GM19240 (cell line): ENCODE results near the gene CRYBG1.

Experiments used
- DNase-seq: peaks from one replicate; pipeline ENCODE4 v3.0.0; 2011; ENCODE audit warnings: low spot score; ENCODE audit not compliant: insufficient read length

CRYBG1 gene

DNA sequence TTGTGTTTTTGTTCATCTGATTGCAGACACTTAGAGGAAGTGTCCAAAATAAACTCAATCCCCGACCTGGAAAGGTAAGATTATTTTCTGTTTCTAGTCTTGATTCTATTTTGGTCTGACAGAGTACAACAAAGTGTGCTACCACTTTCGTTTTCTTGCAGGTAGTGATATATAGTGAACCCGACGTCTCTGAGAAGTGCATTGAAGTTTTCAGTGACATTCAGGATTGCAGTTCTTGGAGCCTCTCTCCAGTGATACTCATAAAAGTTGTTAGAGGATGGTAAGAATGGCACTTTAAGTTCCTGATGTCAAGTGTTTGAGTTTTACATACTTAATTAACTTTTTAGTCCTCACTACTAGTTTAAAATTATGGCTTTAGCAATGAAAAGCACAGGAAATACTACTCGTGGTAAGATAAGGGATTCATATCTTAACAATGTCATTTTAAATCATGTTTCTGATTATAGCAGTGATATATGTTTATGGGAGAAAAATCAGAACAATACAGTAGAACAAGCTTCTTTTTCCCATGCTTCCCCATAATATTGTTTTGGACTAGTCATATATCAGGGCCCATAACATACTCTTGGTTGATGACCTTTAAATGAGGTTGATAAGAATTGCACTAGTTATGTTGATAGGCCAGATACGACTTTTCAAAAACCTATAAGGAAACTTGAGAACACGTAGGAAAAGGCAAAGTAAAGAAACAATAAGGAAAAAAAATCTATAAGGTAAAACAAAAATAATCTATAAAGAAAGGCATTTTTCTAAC, 164.8 kb downstream of the CRYBG1 start:
- no peak for DNase-seq

DNA sequence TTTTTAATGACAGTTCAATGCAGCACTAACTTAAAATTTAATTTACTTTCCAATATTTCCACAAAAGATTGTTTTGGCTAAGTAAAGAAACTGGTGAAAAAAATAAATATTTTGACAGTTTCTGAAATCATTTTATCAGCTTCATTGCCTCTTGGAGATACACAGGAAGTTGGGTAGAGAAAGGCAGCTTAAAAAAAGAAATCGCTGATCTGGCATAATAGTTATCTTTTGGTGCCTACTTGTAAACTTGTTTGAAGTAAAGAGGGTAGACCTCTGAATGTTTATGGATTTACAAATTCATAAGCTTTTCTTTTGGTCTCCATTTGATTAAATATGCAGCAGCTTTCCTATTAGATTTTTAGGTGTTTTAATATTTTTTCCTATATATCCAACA, 165.4 kb downstream of the CRYBG1 start:
- no peak for DNase-seq

DNA sequence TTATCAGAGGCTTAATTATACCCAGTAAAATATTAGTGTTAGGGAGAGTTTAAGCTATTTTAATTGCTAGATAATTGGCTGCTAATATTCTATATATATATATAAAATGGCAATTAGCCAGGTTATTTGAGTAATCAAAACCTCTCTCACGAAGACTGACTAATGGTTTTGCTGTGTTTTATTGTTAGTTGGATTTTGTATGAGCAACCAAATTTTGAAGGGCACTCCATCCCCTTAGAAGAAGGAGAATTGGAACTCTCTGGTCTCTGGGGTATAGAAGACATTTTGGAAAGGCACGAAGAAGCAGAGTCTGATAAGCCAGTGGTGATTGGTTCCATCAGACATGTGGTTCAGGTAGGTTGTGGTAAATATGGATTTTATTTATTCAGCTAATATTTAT, 166.6 kb downstream of the CRYBG1 start:
- no peak for DNase-seq

DNA sequence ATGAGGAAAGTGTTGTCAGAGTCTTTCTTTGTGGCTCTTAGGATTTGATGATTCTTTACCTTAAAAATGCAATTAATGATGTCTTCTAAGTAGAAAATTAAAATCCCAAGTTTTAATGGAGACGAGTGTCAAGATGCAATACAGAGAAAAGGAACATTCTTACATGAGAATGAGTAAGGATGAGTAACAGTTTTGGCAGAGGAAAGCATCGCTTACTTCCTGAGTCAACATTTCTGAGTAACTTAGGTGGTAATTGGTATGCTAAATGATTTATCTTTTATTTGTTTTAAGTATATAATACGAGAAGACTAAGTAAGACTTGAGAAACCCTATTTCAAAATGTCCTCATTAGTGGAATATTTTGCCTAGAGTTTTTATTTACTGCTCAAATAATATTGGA, 167.5 kb downstream of the CRYBG1 start:
- no peak for DNase-seq

DNA sequence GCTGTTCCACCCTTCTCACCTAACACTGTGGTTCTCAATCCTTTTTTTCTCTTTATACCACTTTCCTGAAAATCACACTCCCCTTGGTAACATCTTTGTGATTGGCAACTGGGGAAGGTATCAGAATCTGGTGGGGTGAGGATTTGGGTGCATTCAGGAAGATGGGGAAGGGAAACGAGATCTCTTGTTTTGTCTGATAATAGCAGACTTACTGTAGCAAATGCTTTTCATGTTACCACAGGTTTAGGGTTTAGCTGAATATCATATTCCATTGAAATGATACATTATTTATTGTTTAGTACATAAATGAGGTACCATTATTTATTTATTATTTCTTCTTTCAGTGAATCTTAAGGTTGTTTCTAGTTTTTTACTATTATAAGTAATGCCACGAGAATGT, 168.0 kb downstream of the CRYBG1 start:
- no peak for DNase-seq

DNA sequence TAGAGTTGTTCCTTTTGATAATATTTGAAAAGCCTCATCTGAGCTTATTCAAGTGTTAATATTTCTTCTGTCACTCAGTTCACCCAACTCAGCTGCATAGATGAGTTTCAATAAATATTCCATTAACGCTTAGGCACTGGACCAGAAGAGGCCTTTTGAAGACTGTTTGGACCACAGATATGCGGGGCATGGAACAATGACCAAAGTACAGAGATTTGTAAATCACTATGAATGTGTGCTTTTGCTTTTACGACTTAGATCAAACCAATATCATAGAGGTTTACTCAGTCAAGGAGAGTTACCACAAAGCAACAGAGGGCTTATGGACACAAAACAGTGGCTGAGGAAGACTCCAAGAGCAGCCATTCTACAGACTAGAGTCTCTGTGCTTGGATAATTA, 168.9 kb downstream of the CRYBG1 start:
- DNase-seq: no peak

DNA sequence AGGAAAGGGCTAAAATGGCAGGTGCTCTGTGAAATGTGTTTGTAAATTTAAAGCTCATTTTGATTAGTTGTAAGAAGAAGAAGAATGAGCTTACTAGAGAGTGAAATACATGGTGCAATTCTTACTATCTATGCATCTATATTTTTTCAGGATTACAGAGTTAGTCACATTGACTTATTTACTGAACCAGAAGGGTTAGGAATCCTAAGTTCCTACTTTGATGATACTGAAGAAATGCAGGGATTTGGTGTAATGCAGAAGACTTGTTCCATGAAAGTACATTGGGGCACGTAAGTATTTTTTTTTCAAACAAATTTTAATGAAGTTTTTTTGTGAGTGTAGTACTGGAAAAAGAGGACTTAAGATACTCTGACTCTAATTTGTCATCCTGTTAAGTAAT, 169.5 kb downstream of the CRYBG1 start:
- no peak for DNase-seq

DNA sequence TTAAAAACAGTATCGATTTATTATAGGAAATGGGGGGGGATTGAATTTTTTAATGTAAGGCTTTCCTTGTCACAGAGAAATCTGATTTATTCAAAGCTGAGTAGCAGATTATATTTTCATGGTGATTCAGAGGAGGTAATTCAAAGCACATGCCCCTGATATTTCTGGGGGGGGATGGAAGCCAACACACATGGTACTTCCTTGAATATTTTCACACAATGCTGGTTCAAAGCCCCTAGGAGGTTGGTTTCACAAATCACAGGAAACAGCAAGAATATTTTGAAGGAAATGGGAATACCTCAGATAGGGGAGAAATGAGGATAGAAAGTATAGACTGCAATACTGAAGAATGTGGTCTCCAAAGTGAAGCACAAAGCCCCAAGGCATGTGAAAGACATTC, 170.0 kb downstream of the CRYBG1 start:
- no peak for DNase-seq

DNA sequence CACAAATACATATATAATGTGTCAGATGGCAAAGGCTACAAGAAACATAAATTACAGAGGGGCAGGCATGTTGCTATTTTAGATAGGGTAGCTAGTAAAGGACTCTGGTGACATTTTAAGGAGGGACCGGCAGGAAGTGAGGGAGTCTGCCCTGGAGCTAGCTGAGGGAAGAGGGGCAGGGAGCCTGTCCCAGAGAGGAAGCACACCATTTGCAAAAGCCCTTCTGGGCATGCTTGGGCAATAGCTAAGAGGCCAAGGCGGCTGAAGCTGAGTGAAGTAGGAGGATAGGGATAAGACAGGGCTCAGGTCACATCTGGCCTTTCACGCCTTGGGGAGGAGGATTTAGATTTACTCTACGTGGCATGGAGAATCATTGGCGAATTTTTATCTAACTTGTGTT, 172.5 kb downstream of the CRYBG1 start:
- no peak for DNase-seq

DNA sequence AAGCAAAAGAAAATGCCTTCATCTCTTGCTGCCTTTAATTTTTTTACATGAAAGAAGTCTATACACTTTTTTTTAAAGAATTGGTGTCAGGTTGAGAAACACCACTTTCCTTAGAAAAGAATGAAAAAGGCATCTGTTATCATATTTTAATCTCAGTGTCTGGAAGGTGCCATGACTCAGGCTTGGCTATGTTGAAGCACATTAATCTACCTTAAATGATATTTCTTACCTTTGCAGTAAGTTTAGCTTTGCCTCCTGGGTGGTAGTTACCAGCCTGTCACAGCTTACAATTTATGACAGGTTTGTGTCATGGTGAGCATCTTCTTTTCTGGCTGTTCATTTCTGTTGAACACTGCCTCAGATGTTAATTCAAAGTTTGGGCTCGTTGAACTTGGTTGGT, 173.5 kb downstream of the CRYBG1 start:
- no peak for DNase-seq

DNA sequence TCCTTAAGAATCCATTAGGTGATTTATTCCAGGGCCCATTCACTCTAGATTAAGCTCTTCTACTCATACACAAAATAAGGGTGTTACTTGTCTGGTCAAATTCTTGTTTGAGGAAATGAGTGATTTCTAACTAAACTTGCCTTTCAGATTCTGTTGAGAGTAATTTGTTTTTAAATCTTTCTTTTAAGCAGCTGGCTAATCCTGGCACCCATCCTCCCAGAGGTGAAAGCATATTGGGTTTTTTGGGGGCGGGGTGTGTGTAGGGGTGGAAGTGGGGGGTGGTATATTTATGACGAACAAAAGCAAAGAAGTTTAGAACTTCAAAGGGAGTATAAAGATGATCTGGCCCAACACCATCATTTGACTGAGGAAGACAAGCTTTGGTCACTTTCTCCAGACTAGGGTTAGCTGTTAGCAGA, 174.1 kb downstream of the CRYBG1 start:
- DNase-seq: no peak

DNA sequence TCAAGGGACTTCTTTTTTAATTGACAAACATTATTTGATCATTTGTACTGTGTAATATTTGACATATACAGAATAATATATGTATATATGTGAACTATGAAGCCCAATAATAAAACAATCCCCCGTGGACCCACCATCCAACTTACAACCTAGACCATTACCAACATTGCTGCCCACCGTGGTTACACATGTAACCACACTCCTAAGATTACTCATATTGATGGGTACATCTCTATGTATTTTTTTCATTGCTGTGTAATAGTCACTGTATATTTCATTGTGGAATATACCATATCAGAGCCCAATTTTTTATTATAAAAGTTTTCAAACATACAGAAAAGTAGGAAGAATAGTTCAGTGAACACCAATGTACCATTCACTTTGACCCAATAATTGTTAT, 174.5 kb downstream of the CRYBG1 start:
- no peak for DNase-seq

DNA sequence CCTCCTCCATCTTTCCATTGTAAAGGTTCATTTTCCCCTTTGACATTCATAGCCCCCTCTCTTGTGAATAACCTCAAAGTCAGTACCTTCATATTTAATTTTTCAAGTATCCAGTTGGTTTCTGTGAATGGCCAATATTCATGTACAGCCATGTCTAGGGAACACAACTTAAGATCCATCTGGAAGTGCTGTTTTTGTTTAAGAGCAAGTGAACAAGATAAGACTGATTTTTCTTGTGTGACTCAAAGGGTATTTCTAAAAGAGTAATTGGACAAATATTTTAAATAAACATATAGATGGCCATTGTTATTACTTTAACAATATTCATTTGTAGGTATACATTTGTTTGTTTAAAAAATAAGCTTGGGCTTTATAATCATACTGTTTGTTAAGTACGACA, 175.8 kb downstream of the CRYBG1 start:
- no peak for DNase-seq

DNA sequence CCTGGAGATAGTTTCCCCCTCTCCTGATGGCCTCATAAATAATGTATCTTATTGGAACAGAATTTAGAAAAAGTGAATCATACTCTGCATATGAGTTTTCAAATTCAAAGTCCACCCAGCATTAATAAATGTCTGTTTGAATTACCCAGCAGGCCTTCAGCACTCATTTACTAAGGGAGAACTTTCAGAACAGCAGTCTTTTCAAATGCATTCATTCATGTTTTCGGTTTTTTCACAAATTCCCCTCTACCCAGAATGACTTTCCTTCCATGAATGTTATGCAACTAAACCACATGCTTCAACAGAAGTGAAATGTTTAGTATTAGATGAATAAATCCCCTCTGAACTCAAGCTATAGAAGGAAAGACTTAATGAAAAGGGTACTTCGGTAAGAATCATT, 176.3 kb downstream of the CRYBG1 start:
- DNase-seq: no peak

DNA sequence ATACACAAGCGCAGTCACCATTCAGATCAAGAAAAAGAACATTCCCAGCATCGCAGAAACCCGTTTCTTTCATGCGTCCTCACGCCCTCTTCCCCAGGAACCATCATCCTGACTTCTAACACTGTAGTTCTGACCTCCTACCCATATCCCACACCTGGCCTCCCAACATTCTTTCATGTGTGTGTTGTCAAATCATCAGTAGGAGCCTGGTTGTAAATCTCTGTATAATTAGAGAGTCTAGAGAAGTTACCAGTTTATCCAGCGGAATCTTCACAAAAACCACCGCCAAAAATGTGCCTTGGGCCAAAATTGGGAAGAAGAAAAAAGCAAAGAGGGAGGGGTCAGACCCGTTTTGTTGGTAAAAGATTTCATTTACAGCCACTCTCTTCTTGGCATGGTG, 177.1 kb downstream of the CRYBG1 start:
- DNase-seq: no peak

DNA sequence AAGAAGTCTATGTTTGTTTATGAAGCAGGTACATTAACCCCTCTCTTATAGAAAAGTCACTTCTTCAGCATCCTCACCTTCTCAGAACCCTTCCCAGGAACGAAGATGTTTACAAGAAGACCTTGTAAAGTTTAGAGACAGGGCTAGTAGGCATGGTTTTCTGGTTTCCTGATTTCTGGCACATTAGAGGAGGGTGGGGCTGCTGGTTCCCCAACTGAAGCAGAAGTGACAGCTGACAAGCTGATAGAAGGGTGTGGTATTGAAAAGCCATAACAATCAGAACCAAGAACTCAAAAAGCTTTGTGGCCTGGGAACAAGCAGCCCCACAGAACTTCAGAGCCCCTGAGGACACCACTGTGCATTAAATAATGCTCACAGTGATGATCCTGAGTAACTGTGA, 177.6 kb downstream of the CRYBG1 start:
- no peak for DNase-seq

DNA sequence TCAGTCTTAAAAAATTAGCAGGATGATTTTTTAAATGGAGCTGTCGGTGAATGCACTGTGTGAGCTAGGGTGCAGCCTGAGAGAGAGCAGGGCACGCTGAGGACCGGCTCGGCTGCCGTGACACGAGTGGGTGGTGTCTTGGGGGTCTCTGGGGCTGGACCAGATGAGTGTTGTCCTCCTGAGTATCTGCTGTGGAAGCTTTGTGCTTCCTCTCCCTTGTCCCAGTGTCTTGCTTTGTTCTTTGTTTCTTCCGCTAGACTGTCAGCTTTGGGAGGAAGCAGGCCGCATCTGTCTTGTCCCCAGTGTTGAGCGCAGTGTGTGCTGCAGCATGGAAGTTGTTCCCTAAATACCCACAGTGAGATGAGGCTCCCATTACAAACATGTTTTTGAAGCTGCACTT, 179.4 kb downstream of the CRYBG1 start:
- no peak for DNase-seq

DNA sequence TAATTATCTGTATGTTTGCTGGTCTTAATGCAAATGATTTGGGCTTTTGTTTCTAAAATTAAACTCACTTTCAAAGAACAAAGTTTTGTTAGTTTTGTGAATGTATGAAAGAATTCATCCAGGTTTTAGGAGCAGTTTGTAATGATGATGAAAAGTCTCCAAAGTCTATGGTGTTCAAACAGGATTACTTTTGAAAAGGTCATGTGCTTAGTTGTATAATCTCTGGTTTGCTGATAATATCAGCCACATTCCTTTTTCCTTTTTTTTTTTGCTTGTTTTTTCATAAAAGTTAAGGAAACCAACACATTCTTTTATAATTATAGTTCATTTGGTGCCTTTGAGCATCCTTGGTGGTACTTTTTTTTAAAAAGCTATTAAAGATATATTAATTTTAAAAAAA, 179.9 kb downstream of the CRYBG1 start:
- no peak for DNase-seq

DNA sequence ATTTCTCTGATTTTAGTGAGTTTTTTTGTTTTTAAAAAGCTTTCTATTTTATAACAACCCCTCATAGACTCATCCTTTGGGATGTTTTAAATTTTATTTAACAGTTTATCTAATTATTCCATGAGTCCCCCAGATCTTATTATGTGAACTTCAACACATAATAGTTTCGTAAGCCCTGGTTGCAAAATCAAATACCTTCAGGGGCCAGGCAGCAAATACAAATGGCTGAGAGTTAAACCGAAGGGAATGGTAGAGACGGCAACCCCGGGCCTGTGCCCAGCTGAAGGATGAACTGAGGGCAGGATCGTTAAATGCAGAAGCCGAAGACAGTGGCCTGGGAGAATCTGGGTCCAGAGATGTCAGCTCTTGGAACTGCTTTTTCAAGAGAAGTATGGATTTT, 180.4 kb downstream of the CRYBG1 start:
- no peak for DNase-seq

DNA sequence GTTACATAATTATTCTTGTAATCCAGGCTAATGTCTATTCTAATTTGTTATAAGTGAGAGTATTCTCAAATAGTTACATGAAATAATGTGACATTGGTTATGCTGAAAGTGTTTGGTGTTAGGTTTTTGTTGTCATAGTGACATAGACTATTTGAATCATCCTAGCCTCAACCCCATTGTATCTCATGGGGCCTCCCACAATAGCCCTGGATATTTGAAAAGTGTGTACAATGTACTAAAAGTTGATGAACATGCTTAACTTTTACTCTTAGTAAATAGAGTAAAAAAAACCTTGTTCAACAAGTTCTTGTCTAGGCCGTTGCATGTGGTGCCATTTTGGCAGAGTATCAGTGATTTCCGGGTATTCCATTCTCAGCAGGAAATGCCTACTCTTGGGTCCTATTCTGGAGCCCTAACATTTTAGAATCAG, 185.8 kb downstream of the CRYBG1 start:
- DNase-seq: no peak

DNA sequence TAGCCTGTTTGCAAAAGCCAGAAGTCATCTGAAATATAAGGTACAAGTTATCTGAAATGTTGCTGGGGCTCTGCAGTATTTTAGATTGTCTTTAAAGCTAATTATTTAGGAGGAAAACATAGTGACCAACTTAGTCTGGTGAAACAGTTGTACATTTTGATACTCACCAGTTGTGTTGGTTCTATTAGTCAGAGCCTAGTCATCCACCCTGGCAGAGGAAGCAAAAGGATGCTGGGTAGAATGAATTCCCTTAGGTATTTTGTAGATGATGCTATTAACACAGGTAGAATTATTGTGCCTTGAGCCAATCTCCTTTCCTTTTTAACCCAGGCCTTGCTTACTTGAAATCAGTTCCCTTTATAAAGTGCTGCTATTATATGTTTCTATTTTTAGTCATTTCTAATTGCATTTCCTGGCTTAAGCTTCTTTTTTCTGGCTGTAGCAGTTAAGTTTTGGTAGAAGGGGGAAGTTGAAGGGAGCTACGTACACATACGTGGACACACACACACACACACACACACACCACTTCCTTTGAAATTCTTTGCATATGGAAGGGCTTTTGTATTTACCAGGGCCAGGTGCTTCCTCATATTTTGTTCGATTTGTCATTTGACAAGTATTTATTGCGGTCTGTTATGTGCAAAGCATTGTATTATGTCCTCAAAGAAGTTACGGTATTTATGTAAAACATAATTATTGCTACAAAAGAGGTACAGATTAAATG, 186.3 kb downstream of the CRYBG1 start:
- DNase-seq: no peak

DNA sequence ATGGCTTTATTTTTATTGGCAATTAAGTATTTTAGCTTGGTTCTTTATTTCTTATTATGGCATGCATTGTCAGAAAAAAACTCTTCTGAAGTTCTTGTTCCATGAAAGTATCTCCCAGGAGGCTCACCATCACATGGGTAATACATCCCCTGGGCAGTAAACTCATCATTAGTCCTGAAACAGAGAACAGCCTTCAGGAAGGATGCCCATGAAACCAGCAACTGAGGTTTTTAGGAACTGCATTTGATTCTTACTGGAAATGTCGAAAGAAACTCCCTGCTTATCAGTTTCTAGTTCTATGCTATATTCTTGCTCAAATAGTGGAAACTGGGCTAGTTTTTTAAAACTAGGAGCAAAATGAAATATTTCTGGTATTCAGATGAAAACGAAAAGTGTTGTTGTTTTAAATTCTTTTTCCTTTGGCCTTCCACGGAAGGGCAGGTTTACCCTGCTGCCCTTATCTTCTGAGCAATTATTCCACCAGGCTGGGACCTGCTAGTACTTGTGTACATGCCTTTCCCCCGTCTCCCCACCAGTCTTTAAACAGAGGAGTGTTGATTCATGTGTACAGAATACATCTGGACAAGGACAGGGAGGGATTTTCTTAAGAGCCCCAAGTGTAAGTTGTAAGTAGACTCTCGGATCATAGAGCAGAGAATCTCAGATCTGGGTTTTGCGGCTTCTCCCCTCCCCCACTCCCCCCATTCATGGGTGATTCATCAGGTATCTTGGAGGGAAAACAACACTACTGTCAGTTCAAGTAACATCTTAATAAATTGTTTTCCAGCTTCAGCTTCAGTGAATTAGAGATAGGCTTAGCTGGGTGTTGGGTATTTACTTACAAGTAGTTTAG, 187.3 kb downstream of the CRYBG1 start:
- no peak for DNase-seq
